ENCODE data around the gene PGAM5. TPM values are rescaled to one million over a fixed set of nuclear protein-coding genes. Genes with fewer than 3 reads are reported as not detected.
"Not testable (repeated sequence)": the region's sequence is repeated elsewhere in the genome, so short reads cannot be mapped to it uniquely, and the experiment has no call there.

The PGAM5 gene
- total and polyA plus RNA-seq, 12 donors: 17.5 to 37.6 (median 31.3) TPM

DNA sequence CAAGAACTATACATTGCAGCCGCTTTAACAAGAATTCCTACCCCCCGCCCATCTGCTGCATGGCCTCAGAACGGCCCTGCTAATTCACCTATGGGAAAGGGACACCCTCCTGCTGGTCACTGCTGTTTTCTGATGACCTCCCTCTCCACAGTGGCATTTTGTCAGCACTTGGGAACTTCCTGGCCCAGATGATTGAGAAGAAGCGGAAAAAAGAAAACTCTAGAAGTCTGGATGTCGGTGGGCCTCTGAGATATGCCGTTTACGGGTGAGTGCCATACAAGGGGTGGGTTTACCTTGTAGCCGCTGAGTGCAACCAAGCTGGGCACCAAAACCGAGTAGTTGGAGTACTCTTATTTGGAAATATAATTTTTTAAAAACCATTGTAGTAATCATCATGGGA is 20.5 kb upstream of the PGAM5 start:
- Histone ChIP-seq H3K27ac (no peak overlapping the region), H3K27me3 (no peaks in the 10 kb centered on the region), H3K4me1 (peaks cover 3 to 17% (median 12%) of the 10 kb centered on the region in 9 donors), H3K36me3 (no peaks in the 10 kb centered on the region), H3K9me3 (no peaks in the 10 kb centered on the region), H3K4me3 (no peak overlapping the region)
- 94% methylated on average over 9 of the region's 9 CpGs for WGBS, 2 donors
- TF ChIP-seq, protein P1, sequence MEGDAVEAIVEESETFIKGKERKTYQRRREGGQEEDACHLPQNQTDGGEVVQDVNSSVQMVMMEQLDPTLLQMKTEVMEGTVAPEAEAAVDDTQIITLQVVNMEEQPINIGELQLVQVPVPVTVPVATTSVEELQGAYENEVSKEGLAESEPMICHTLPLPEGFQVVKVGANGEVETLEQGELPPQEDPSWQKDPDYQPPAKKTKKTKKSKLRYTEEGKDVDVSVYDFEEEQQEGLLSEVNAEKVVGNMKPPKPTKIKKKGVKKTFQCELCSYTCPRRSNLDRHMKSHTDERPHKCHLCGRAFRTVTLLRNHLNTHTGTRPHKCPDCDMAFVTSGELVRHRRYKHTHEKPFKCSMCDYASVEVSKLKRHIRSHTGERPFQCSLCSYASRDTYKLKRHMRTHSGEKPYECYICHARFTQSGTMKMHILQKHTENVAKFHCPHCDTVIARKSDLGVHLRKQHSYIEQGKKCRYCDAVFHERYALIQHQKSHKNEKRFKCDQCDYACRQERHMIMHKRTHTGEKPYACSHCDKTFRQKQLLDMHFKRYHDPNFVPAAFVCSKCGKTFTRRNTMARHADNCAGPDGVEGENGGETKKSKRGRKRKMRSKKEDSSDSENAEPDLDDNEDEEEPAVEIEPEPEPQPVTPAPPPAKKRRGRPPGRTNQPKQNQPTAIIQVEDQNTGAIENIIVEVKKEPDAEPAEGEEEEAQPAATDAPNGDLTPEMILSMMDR (IDR thresholded peaks at IDR 0.05): no peak
- ATAC-seq (no peak), DNase-seq (no peak)
- intact Hi-C loops (cut with DNase I): no loop called here

GRCh38 chr12:132692030-132692429 is 18.6 kb upstream of the PGAM5 start:
- intact Hi-C loops (cut with DNase I); H3K27me3 ChIP-seq; DNase-seq; H3K9me3 ChIP-seq; H3K27ac ChIP-seq; H3K4me3 ChIP-seq; ATAC-seq: not testable (repeated sequence)
- H3K36me3 ChIP-seq: peaks cover 0 to 15% (median 0%) of the 10 kb centered on the region in 9 donors
- WGBS, 2 donors: 86 to 98% methylated on average over 3 of the region's 3 CpGs
- peaks cover 0 to 14% (median 4%) of the 10 kb centered on the region in 9 donors for H3K4me1 ChIP-seq

DNA sequence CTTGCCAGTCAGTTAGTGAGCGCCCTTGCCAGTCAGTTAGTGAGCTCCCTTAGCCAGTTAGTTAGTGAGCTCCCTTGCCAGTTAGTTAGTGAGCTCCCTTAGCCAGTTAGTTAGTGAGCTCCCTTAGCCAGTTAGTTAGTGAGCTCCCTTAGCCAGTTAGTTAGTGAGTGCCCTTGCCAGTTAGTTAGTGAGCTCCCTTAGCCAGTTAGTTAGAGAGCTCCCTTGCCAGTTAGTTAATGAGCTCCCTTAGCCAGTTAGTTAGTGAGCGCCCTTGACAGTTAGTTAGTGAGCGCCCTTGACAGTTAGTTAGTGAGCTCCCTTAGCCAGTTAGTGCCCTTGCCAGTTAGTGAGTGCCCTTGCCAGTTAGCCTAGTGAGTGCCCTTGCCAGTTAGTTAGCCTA is 15.8 kb upstream of the PGAM5 start:
- peaks cover 0 to 40% (median 3%) of the 10 kb centered on the region in 9 donors for H3K36me3 ChIP-seq
- WGBS, 2 donors: 96 to 100% methylated on average over 3 of the region's 3 CpGs

DNA sequence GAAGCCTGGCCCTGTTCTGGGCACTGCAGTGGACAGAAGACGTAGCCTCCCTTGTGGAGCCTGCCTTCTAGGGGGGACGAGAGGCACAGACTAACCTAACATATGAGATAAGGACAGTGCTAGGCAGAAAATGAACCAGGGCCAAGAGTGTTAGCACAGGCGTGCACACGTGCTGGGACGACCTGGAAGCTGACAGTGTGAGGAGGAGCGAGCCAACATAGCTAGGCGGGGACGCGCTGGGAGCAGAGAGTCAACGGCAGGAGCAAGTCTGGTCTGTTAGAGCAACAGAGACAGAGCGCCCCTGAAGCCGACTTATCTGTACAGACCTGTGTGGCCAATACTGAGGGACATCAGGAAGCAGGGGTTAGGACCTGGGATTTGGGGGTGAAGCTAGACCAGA is 15.2 kb upstream of the PGAM5 start:
- H3K36me3 ChIP-seq: peaks cover 0 to 43% (median 3%) of the 10 kb centered on the region in 9 donors
- peak; percentile 87 to 99 (median 96) for ATAC-seq

More for the DNA sequence above, 15.8 kb upstream of the PGAM5 start:
- intact Hi-C loops (cut with DNase I); H3K9me3 ChIP-seq; DNase-seq; H3K4me3 ChIP-seq; H3K27me3 ChIP-seq; ATAC-seq: not testable (repeated sequence)
- Histone ChIP-seq H3K27ac (peak overlapping the region in 6 of 10 donors; percentile 43 to 79 (median 67)), H3K4me1 (peaks cover 0 to 13% (median 4%) of the 10 kb centered on the region in 9 donors)

GRCh38 chr12:132698341-132698740 is 12.3 kb upstream of the PGAM5 start:
- DNase-seq (no peak), ATAC-seq (no peak)
- H3K4me1 ChIP-seq: peaks cover 0 to 13% (median 4%) of the 10 kb centered on the region in 9 donors
- peaks cover 0 to 64% (median 12%) of the 10 kb centered on the region in 9 donors for H3K36me3 ChIP-seq
- intact Hi-C loops (cut with DNase I): no loop called here
- no peak overlapping the region for H3K27ac ChIP-seq
- H3K4me3 ChIP-seq: no peak overlapping the region
- no peaks in the 10 kb centered on the region for H3K9me3 ChIP-seq
- WGBS, 2 donors: 78 to 88% methylated on average over 5 of the region's 5 CpGs
- no peaks in the 10 kb centered on the region for H3K27me3 ChIP-seq
- TF ChIP-seq, protein P1 (IDR thresholded peaks at IDR 0.05): no peak

More for the DNA sequence above, 15.2 kb upstream of the PGAM5 start:
- DNase-seq: peak; percentile 49 to 57
- 51 to 74% methylated on average over 12 of the region's 12 CpGs for WGBS, 2 donors
- intact Hi-C loops (cut with DNase I): no loop called here
- TF ChIP-seq, protein P1 (IDR thresholded peaks at IDR 0.05): no peak
- H3K27me3 ChIP-seq: no peaks in the 10 kb centered on the region
- H3K4me1 ChIP-seq: peaks cover 0 to 13% (median 4%) of the 10 kb centered on the region in 9 donors
- H3K27ac ChIP-seq: peak overlapping the region in 7 of 10 donors; percentile 37 to 79 (median 62)
- no peaks in the 10 kb centered on the region for H3K9me3 ChIP-seq
- H3K4me3 ChIP-seq: no peak overlapping the region
